ENCODE measurements around the gene RAI14. TPM values are rescaled to one million over a fixed set of nuclear protein-coding genes. Genes with fewer than 3 reads are reported as not detected.
"Not testable (repeated sequence)": the region's sequence is repeated elsewhere in the genome, so short reads cannot be mapped to it uniquely, and the experiment has no call there.

The RAI14 gene
- total RNA-seq, 1 experiment from 2014 or later, result 71.5 TPM

DNA sequence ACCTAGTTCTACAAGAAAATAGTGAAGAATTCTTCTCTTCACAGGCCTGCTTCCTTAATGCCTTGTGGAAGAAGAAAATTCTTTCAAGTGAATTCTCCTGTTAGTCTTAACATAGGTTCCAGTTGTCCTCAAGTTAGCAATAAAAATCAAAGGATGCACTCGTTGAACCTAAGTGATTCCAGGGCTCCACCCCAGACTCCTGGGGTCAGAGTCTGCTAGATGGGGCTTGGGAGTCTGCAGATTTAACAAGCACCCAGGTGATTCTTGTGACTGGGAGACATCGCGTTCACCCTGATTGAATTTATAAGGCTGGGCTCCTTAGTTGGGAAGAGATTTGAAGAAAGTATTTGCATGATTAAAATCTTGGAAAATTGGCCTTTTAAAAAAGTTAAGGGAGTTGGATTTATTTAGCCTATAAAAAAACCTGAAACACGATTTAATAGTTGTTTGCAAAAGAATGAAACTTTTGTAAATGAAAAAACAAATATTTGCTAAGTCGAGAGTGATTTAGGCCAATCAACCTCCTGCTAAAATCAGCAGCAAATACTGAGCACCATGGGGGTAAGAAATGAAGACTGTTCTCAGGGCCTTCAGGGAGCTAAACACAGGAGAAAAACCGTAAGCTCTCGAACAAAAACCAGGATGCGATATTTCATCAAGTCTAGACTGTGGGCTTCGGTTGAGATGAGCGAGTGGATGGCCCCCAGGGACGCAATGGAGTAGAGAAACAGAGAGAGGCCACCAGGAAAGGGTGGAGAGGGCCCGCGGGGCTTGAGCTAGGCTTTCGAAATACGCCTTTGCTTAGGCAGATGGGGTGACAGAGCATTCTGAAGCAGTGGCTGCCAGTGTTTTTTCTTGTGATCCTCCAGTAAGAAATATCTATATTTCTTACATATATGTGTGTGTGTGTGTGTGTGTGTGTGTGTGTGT is 95.9 kb downstream of the RAI14 start:
- ChIA-PET POLR2A (no interaction called here), CTCF (no interaction called here)
- TF ChIP-seq, protein P1, sequence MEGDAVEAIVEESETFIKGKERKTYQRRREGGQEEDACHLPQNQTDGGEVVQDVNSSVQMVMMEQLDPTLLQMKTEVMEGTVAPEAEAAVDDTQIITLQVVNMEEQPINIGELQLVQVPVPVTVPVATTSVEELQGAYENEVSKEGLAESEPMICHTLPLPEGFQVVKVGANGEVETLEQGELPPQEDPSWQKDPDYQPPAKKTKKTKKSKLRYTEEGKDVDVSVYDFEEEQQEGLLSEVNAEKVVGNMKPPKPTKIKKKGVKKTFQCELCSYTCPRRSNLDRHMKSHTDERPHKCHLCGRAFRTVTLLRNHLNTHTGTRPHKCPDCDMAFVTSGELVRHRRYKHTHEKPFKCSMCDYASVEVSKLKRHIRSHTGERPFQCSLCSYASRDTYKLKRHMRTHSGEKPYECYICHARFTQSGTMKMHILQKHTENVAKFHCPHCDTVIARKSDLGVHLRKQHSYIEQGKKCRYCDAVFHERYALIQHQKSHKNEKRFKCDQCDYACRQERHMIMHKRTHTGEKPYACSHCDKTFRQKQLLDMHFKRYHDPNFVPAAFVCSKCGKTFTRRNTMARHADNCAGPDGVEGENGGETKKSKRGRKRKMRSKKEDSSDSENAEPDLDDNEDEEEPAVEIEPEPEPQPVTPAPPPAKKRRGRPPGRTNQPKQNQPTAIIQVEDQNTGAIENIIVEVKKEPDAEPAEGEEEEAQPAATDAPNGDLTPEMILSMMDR (IDR thresholded peaks at IDR 0.05; ENCODE audit: insufficient read depth in 1 of 2, low read depth in 1 of 2, low read length in 1 of 2, severe bottlenecking in 1 of 2, unreplicated experiment in 1 of 2), result no peak
- H3K27me3 Mint-ChIP-seq (ENCODE audit: insufficient read depth, unreplicated experiment), result no peaks in the 10 kb centered on the region
- peaks cover 22% of the 10 kb centered on the region for H3K36me3 Mint-ChIP-seq (ENCODE audit: insufficient read depth, unreplicated experiment)
- no peak overlapping the region for H3K4me3 Mint-ChIP-seq (ENCODE audit: unreplicated experiment)
- Histone ChIP-seq H3K27me3 (replicated peaks; ENCODE audit: control insufficient read depth, insufficient read depth, low read length) (no peaks in the 10 kb centered on the region), H3K9me3 (no peaks in the 10 kb centered on the region), H3K36me3 (ENCODE audit: control insufficient read depth, insufficient read depth, low read length) (no peaks in the 10 kb centered on the region), H3K4me1 (peaks cover 23% of the 10 kb centered on the region), H3K4me3 (ENCODE audit: low read depth, low read length) (no peak overlapping the region)
- no peak overlapping the region for H3K27ac Mint-ChIP-seq (ENCODE audit: unreplicated experiment)
- H3K9me3 Mint-ChIP-seq (ENCODE audit: unreplicated experiment), result no peaks in the 10 kb centered on the region
- BruUV-seq (replicated peaks), result no TSS peak
- DNase-seq, result no peak
- intact Hi-C loops (cut with micrococcal nuclease; ENCODE audit: unreplicated experiment), result loop anchor here (10.0 kb wide), 1 partner anchor 227 kb away; no protein-coding TSS in a partner anchor
- peaks cover 44% of the 10 kb centered on the region for H3K4me1 Mint-ChIP-seq (ENCODE audit: low read depth, unreplicated experiment)

DNA sequence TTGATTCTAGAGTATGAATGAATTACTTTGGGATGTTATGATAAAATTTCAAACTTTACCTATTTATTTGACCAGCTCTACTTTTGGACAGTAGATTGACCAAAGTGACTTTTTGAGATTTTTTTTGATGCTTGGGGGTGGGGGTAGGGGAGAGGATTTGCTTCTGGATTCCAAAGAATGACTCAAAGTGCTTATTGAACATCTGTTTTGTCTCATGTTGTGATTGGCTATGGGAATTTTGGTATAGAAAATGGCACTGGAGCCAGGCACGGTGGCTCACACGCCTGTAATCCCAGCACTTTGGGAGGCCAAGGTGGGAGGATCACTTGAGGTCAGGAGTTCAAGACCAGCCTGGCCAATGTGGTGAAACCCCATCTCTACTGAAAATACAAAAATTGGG is 97.1 kb downstream of the RAI14 start:
- DNase-seq; POLR2A ChIA-PET; H3K27me3 ChIP-seq (replicated peaks; ENCODE audit: control insufficient read depth, insufficient read depth, low read length); H3K36me3 ChIP-seq (ENCODE audit: control insufficient read depth, insufficient read depth, low read length); BruUV-seq (replicated peaks); H3K4me3 Mint-ChIP-seq (ENCODE audit: unreplicated experiment); CTCF ChIA-PET; H3K9me3 ChIP-seq; H3K9me3 Mint-ChIP-seq (ENCODE audit: unreplicated experiment); H3K27ac Mint-ChIP-seq (ENCODE audit: unreplicated experiment); H3K4me3 ChIP-seq (ENCODE audit: low read depth, low read length); H3K27me3 Mint-ChIP-seq (ENCODE audit: insufficient read depth, unreplicated experiment): not testable (repeated sequence)
- intact Hi-C loops (cut with micrococcal nuclease; ENCODE audit: unreplicated experiment), result loop anchor here (10.0 kb wide), 1 partner anchor 228 kb away; no protein-coding TSS in a partner anchor
- peaks cover 32% of the 10 kb centered on the region for H3K4me1 ChIP-seq
- peaks cover 47% of the 10 kb centered on the region for H3K4me1 Mint-ChIP-seq (ENCODE audit: low read depth, unreplicated experiment)
- peaks cover 24% of the 10 kb centered on the region for H3K36me3 Mint-ChIP-seq (ENCODE audit: insufficient read depth, unreplicated experiment)

DNA sequence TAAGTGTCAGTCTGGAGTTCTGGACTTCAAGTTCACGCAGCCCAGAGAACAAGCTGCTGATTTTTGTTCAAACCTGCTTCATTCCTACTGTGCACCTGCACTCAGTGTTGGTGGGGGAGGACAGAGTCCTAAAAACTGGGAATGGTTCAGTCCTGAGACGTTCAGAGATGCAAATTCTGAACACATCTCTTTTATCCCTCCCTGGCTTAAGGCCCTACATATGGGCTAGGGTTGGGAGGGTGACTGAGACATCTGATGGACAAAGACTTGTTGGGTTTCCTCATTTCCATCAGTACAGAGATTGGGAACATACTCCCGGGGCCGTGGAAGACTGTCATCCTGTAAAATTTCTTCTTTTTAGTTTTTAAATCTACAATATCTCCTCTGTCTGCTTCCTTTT is 99.8 kb downstream of the RAI14 start:
- Mint-ChIP-seq H3K4me1 (ENCODE audit: low read depth, unreplicated experiment) (peaks cover 47% of the 10 kb centered on the region), H3K9me3 (ENCODE audit: unreplicated experiment) (no peaks in the 10 kb centered on the region), H3K27me3 (ENCODE audit: insufficient read depth, unreplicated experiment) (no peaks in the 10 kb centered on the region), H3K27ac (ENCODE audit: unreplicated experiment) (peak overlapping the region; percentile 50), H3K4me3 (ENCODE audit: unreplicated experiment) (no peak overlapping the region), H3K36me3 (ENCODE audit: insufficient read depth, unreplicated experiment) (peaks cover 40% of the 10 kb centered on the region)
- CTCF ChIA-PET, result interaction anchor here (2.6 kb wide), 1 partner anchor 100 kb away, joined by 8 read pairs; the partner anchor contains the start of gene RAI14
- H3K9me3 ChIP-seq, result no peaks in the 10 kb centered on the region
- no TSS peak for BruUV-seq (replicated peaks)
- H3K27me3 ChIP-seq (replicated peaks; ENCODE audit: control insufficient read depth, insufficient read depth, low read length), result no peaks in the 10 kb centered on the region
- DNase-seq, result no peak
- H3K4me1 ChIP-seq, result peaks cover 32% of the 10 kb centered on the region
- peaks cover 1% of the 10 kb centered on the region; the same call in 1 of the 2 replicates for H3K36me3 ChIP-seq (ENCODE audit: control insufficient read depth, insufficient read depth, low read length)
- no peak overlapping the region for H3K4me3 ChIP-seq (ENCODE audit: low read depth, low read length)
- intact Hi-C loops (cut with micrococcal nuclease; ENCODE audit: unreplicated experiment), result loop anchor here (2.0 to 10.0 kb wide), 3 partner anchors 54 to 269 kb away; no protein-coding TSS in a partner anchor
- POLR2A ChIA-PET, result interaction anchor here (0.6 kb wide), 1 partner anchor 124 kb away, joined by 3 read pairs; no protein-coding TSS in a partner anchor
- TF ChIP-seq, protein P1 (IDR thresholded peaks at IDR 0.05; ENCODE audit: insufficient read depth in 1 of 2, low read depth in 1 of 2, low read length in 1 of 2, severe bottlenecking in 1 of 2, unreplicated experiment in 1 of 2), result no peak
